ENCODE measurements around the gene ACACB. TPM values are rescaled to one million over a fixed set of nuclear protein-coding genes. Genes with fewer than 3 reads are reported as not detected.
A peak's percentile ranks its signal among the peaks of the same experiment; 100 is the strongest.

The ACACB gene
- total RNA-seq, 1 donor from 2014 or later = 5.9 TPM

GRCh38 chr12:109307051-109307450 is 190.7 kb downstream of the ACACB start:
- Mint-ChIP-seq H3K9me3 (ENCODE audit: low read depth) (no peaks in the 10 kb centered on the region), H3K27me3 (ENCODE audit: low read depth) (peaks cover 82% of the 10 kb centered on the region), H3K4me1 (ENCODE audit: low read depth) (peaks cover 15% of the 10 kb centered on the region), H3K27ac (ENCODE audit: unreplicated experiment) (no peak overlapping the region), H3K36me3 (ENCODE audit: low read depth) (peaks cover 3% of the 10 kb centered on the region), H3K4me3 (ENCODE audit: unreplicated experiment) (no peak overlapping the region)
- no peak for DNase-seq (ENCODE audit: low spot score)
- TF ChIP-seq CTCF (IDR thresholded peaks at IDR 0.05) = no peak

GRCh38 chr12:109308534-109309380 is 192.4 kb downstream of the ACACB start, which contains the start of gene FOXN4:
FOXN4 (minus strand) TSS chr12:109309284; CDS start chr12:109308321, 963 bp downstream.
- H3K27me3 Mint-ChIP-seq (ENCODE audit: low read depth) = peaks cover 78% of the 10 kb centered on the region
- TF ChIP-seq CTCF (IDR thresholded peaks at IDR 0.05) = peak; percentile 41
- no peak for DNase-seq (ENCODE audit: low spot score)
- H3K36me3 Mint-ChIP-seq (ENCODE audit: low read depth) = peaks cover 3% of the 10 kb centered on the region
- H3K27ac Mint-ChIP-seq (ENCODE audit: unreplicated experiment) = no peak within 1 kb of the TSS
- H3K9me3 Mint-ChIP-seq (ENCODE audit: low read depth) = no peaks in the 10 kb centered on the region
- peak within 1 kb of the TSS; percentile 71 for H3K4me3 Mint-ChIP-seq (ENCODE audit: unreplicated experiment)
- peaks cover 15% of the 10 kb centered on the region for H3K4me1 Mint-ChIP-seq (ENCODE audit: low read depth)

- no peaks in the 10 kb centered on the region for H3K9me3 Mint-ChIP-seq (ENCODE audit: low read depth)
- H3K4me3 Mint-ChIP-seq (ENCODE audit: unreplicated experiment) = peak overlapping the region; percentile 71
- no peak overlapping the region for H3K27ac Mint-ChIP-seq (ENCODE audit: unreplicated experiment)
- H3K27me3 Mint-ChIP-seq (ENCODE audit: low read depth) = peaks cover 77% of the 10 kb centered on the region
- no peak for TF ChIP-seq CTCF (IDR thresholded peaks at IDR 0.05)
- peaks cover 3% of the 10 kb centered on the region for H3K36me3 Mint-ChIP-seq (ENCODE audit: low read depth)
- DNase-seq (ENCODE audit: low spot score) = no peak
- H3K4me1 Mint-ChIP-seq (ENCODE audit: low read depth) = peaks cover 15% of the 10 kb centered on the region
Measured at GRCh38 chr12:109309381-109310246, 193.2 kb downstream of the ACACB start.

- Mint-ChIP-seq H3K27me3 (ENCODE audit: low read depth) (peaks cover 76% of the 10 kb centered on the region), H3K36me3 (ENCODE audit: low read depth) (peaks cover 3% of the 10 kb centered on the region), H3K4me1 (ENCODE audit: low read depth) (peaks cover 15% of the 10 kb centered on the region), H3K4me3 (ENCODE audit: unreplicated experiment) (peak overlapping the region; percentile 57), H3K9me3 (ENCODE audit: low read depth) (no peaks in the 10 kb centered on the region), H3K27ac (ENCODE audit: unreplicated experiment) (no peak overlapping the region)
- TF ChIP-seq CTCF (IDR thresholded peaks at IDR 0.05) = no peak
- DNase-seq (ENCODE audit: low spot score) = no peak
Measured at GRCh38 chr12:109310247-109311125, 194.1 kb downstream of the ACACB start.

Other genes starting within 250 kb of the ACACB start
- gene DAO, start 236.5 kb upstream of the ACACB start, total RNA-seq = not detected in 3 replicates
- not detected in 3 replicates for gene SVOP, start 95.5 kb upstream of the ACACB start, total RNA-seq
- gene USP30, start 64.0 kb upstream of the ACACB start, total RNA-seq = 10.4 to 13.3 TPM (median 11.0 TPM) in 3 replicates
- 10.6 to 13.1 TPM (median 12.7 TPM) in 3 replicates for gene ALKBH2, start 23.1 kb upstream of the ACACB start, total RNA-seq
- gene UNG, start 19.0 kb upstream of the ACACB start, total RNA-seq = 13.6 to 23.7 TPM (median 15.2 TPM) in 3 replicates
- not detected in 3 replicates for gene FOXN4, start 192.7 kb downstream of the ACACB start, total RNA-seq
- not detected in 3 replicates for gene MYO1H, start 231.3 kb downstream of the ACACB start, total RNA-seq